ENCODE data around the gene NKD1. TPM values are rescaled to one million over a fixed set of nuclear protein-coding genes. Genes with fewer than 3 reads are reported as not detected.

NKD1 gene
- total RNA-seq, 1 experiment from 2014 or later, result 11.4 TPM

DNA sequence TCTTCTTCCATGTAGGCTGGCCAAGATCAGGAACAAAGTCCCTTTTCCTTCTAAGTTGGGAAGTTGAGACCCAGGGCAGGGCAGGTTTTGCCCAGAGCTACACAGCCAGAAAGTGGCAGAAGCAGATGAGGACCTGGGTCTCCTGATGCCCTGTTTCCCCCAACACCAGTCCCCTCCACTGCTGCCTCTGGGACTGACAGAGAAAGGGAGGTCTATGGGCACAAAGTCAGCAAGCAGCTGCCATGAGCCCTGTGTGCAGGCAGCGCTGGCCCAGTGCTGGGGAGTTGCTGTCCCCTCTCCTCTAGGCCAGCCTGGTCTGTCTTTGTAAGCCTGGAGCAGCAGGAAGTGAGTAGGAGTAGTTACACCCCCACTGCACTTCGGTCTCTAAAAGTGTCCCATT lies 46.9 kb upstream of the NKD1 start:
- H3K27ac ChIP-seq (ENCODE audit: low read depth, low read length), result no peak overlapping the region
- H3K4me2 ChIP-seq (ENCODE audit: low read length), result no peak overlapping the region
- CTCF ChIA-PET, result no interaction called here
- RAD21 ChIA-PET (ENCODE audit: low non-redundant PET in 1 of 2, low total read pairs in 2 of 2, uncharacterized antibody in 2 of 2, unreplicated experiment in 2 of 2), result no interaction called here
- peaks cover 10 to 17% of the 10 kb centered on the region in 2 experiments; a peak in 3 of 4 replicates for H3K4me1 ChIP-seq (ENCODE audit: control insufficient read depth in 1 of 2, insufficient read depth in 2 of 2, low read length in 2 of 2)
- no TSS peak for BruUV-seq (replicated peaks)
- H3K9me3 ChIP-seq (ENCODE audit: control insufficient read depth in 1 of 2, insufficient read depth in 1 of 2, low read depth in 1 of 2, low read length in 2 of 2), result no peaks in the 10 kb centered on the region
- H4K20me1 ChIP-seq (ENCODE audit: insufficient read depth), result no peaks in the 10 kb centered on the region
- no peak overlapping the region for H3K4me3 ChIP-seq (replicated peaks in 1 of 2; ENCODE audit: low read depth in 1 of 2, low read length in 2 of 2)
- TF ChIP-seq JUND (IDR thresholded peaks at IDR 0.05), result no peak
- TF ChIP-seq SIN3A (IDR thresholded peaks at IDR 0.05; ENCODE audit: low read depth), result no peak
- TF ChIP-seq, protein P1, sequence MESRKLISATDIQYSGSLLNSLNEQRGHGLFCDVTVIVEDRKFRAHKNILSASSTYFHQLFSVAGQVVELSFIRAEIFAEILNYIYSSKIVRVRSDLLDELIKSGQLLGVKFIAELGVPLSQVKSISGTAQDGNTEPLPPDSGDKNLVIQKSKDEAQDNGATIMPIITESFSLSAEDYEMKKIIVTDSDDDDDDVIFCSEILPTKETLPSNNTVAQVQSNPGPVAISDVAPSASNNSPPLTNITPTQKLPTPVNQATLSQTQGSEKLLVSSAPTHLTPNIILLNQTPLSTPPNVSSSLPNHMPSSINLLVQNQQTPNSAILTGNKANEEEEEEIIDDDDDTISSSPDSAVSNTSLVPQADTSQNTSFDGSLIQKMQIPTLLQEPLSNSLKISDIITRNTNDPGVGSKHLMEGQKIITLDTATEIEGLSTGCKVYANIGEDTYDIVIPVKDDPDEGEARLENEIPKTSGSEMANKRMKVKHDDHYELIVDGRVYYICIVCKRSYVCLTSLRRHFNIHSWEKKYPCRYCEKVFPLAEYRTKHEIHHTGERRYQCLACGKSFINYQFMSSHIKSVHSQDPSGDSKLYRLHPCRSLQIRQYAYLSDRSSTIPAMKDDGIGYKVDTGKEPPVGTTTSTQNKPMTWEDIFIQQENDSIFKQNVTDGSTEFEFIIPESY (IDR thresholded peaks at IDR 0.05; ENCODE audit: extremely low read depth, insufficient replicate concordance, low read length), result no peak
- no peaks in the 10 kb centered on the region for H3K9me2 ChIP-seq (ENCODE audit: insufficient read depth)
- H3K9ac ChIP-seq (ENCODE audit: low read length), result no peak overlapping the region
- no peaks in the 10 kb centered on the region for H3K36me3 ChIP-seq (ENCODE audit: control insufficient read depth in 1 of 2, insufficient read depth in 2 of 2, low read length in 2 of 2)
- no peaks in the 10 kb centered on the region for H3K27me3 ChIP-seq (ENCODE audit: insufficient read depth, low read length)
- no peak overlapping the region for H2AFZ ChIP-seq (ENCODE audit: low read depth, low read length, poor library complexity, severe bottlenecking)
- DNase-seq (ENCODE audit: low read depth, low spot score) (no peak), ATAC-seq (no peak)
- H3K79me2 ChIP-seq (ENCODE audit: insufficient read depth, low read length), result no peaks in the 10 kb centered on the region
- POLR2A ChIA-PET, result no interaction called here
- intact Hi-C loops (cut with micrococcal nuclease), result no loop called here

GRCh38 chr16:50501986-50502615 lies 46.1 kb upstream of the NKD1 start:
- no peak for ATAC-seq
- CTCF ChIA-PET, result no interaction called here
- no peak overlapping the region for H3K9ac ChIP-seq (ENCODE audit: low read length)
- no peak for TF ChIP-seq CTCF (IDR thresholded peaks at IDR 0.05 in 2 of 3, conservative IDR thresholded peaks at IDR 0.05 in 1 of 3; ENCODE audit: borderline replicate concordance in 1 of 3, insufficient read depth in 1 of 3, low read depth in 2 of 3, low read length in 2 of 3)
- TF ChIP-seq ZFX (IDR thresholded peaks at IDR 0.05), result no peak
- TF ChIP-seq FOSL1 (IDR thresholded peaks at IDR 0.05; ENCODE audit: low read depth), result no peak
- no peak for TF ChIP-seq POLR2A (IDR thresholded peaks at IDR 0.05; ENCODE audit: borderline replicate concordance, extremely low read depth, insufficient read depth, insufficient read length)
- no peak for TF ChIP-seq ZNF274 (IDR thresholded peaks at IDR 0.05; ENCODE audit: low read depth, low read length)
- TF ChIP-seq CEBPB (IDR thresholded peaks at IDR 0.05; ENCODE audit: low read depth), result no peak
- TF ChIP-seq SRF (IDR thresholded peaks at IDR 0.05; ENCODE audit: low read depth), result no peak
- TF ChIP-seq JUND (IDR thresholded peaks at IDR 0.05), result no peak
- TF ChIP-seq EZH2 (IDR thresholded peaks at IDR 0.05), result no peak
- TF ChIP-seq YY1 (IDR thresholded peaks at IDR 0.05; ENCODE audit: extremely low read depth, insufficient replicate concordance, low read depth, low read length), result no peak
- no peak for TF ChIP-seq EZH2phosphoT487 (IDR thresholded peaks at IDR 0.05; ENCODE audit: borderline replicate concordance)

More at GRCh38 chr16:50501986-50502615, 46.1 kb upstream of the NKD1 start:
- Histone ChIP-seq H4K20me1 (ENCODE audit: insufficient read depth) (no peaks in the 10 kb centered on the region), H3K4me3 (replicated peaks in 1 of 2; ENCODE audit: low read depth in 1 of 2, low read length in 2 of 2) (no peak overlapping the region), H3K4me1 (ENCODE audit: control insufficient read depth in 1 of 2, insufficient read depth in 2 of 2, low read length in 2 of 2) (peaks cover 10 to 17% of the 10 kb centered on the region in 2 experiments; a peak in 3 of 4 replicates), H2AFZ (ENCODE audit: low read depth, low read length, poor library complexity, severe bottlenecking) (no peak overlapping the region), H3K4me2 (ENCODE audit: low read length) (no peak overlapping the region), H3K36me3 (ENCODE audit: control insufficient read depth in 1 of 2, insufficient read depth in 2 of 2, low read length in 2 of 2) (no peaks in the 10 kb centered on the region), H3K27ac (ENCODE audit: low read depth, low read length) (no peak overlapping the region), H3K27me3 (ENCODE audit: insufficient read depth, low read length) (no peaks in the 10 kb centered on the region), H3K9me2 (ENCODE audit: insufficient read depth) (no peaks in the 10 kb centered on the region), H3K79me2 (ENCODE audit: insufficient read depth, low read length) (no peaks in the 10 kb centered on the region), H3K9me3 (ENCODE audit: control insufficient read depth in 1 of 2, insufficient read depth in 1 of 2, low read depth in 1 of 2, low read length in 2 of 2) (no peaks in the 10 kb centered on the region)
- BruUV-seq (replicated peaks), result no TSS peak
- DNase-seq (ENCODE audit: low read depth, low spot score), result no peak
- intact Hi-C loops (cut with micrococcal nuclease), result no loop called here
- ChIA-PET POLR2A (no interaction called here), RAD21 (ENCODE audit: low non-redundant PET in 1 of 2, low total read pairs in 2 of 2, uncharacterized antibody in 2 of 2, unreplicated experiment in 2 of 2) (no interaction called here)
